ENCODE measurements around the gene ST3GAL2.

ST3GAL2 gene

GRCh38 chr16:70438969-70439862, at the start of gene ST3GAL2:
Gene ST3GAL2, minus strand, starts transcription at chr16:70439100. Its CDS starts 40,570 bp downstream, at chr16:70398530.
- Mint-ChIP-seq H3K27ac (peak within 1 kb of the TSS; percentile 98), H3K4me3 (peak within 1 kb of the TSS; percentile 94), H3K4me1 (peaks cover 63% of the 10 kb centered on the region), H3K27me3 (ENCODE audit: low read depth, poor library complexity) (no peaks in the 10 kb centered on the region), H3K9me3 (no peaks in the 10 kb centered on the region), H3K36me3 (ENCODE audit: low read depth) (peaks cover 7% of the 10 kb centered on the region)
- DNase-seq = peak; percentile 96
- TF ChIP-seq CTCF (IDR thresholded peaks at IDR 0.05) = no peak

GRCh38 chr16:70484867-70485266, 46.0 kb upstream of the ST3GAL2 start:
- peaks cover 29% of the 10 kb centered on the region for H3K36me3 Mint-ChIP-seq (ENCODE audit: low read depth)
- H3K27ac Mint-ChIP-seq = no peak overlapping the region
- no peak for TF ChIP-seq CTCF (IDR thresholded peaks at IDR 0.05)
- no peaks in the 10 kb centered on the region for H3K27me3 Mint-ChIP-seq (ENCODE audit: low read depth, poor library complexity)
- no peaks in the 10 kb centered on the region for H3K4me1 Mint-ChIP-seq
- DNase-seq = no peak
- no peaks in the 10 kb centered on the region for H3K9me3 Mint-ChIP-seq
- H3K4me3 Mint-ChIP-seq = no peak overlapping the region

- Mint-ChIP-seq H3K4me1 (no peaks in the 10 kb centered on the region), H3K4me3 (no peak overlapping the region), H3K27me3 (ENCODE audit: low read depth, poor library complexity) (no peaks in the 10 kb centered on the region), H3K9me3 (no peaks in the 10 kb centered on the region), H3K36me3 (ENCODE audit: low read depth) (peaks cover 23% of the 10 kb centered on the region), H3K27ac (no peak overlapping the region)
- no peak for DNase-seq
- no peak for TF ChIP-seq CTCF (IDR thresholded peaks at IDR 0.05)
These were observed 44.5 kb upstream of the ST3GAL2 start for GRCh38 chr16:70483426-70483825.

- Mint-ChIP-seq H3K27ac (no peak overlapping the region), H3K9me3 (no peaks in the 10 kb centered on the region), H3K4me1 (no peaks in the 10 kb centered on the region), H3K4me3 (no peak overlapping the region), H3K27me3 (ENCODE audit: low read depth, poor library complexity) (no peaks in the 10 kb centered on the region), H3K36me3 (ENCODE audit: low read depth) (peaks cover 23% of the 10 kb centered on the region)
- no peak for DNase-seq
- TF ChIP-seq CTCF (IDR thresholded peaks at IDR 0.05) = no peak
These were observed 43.7 kb upstream of the ST3GAL2 start for GRCh38 chr16:70482624-70483023.

- Mint-ChIP-seq H3K4me3 (no peak overlapping the region), H3K36me3 (ENCODE audit: low read depth) (peaks cover 23% of the 10 kb centered on the region), H3K4me1 (no peaks in the 10 kb centered on the region), H3K27me3 (ENCODE audit: low read depth, poor library complexity) (no peaks in the 10 kb centered on the region), H3K9me3 (no peaks in the 10 kb centered on the region), H3K27ac (peak overlapping the region; percentile 59)
- no peak for DNase-seq
- no peak for TF ChIP-seq CTCF (IDR thresholded peaks at IDR 0.05)
These were observed 43.1 kb upstream of the ST3GAL2 start for GRCh38 chr16:70481929-70482536.
